ENCODE data around the gene USH1G. TPM values are rescaled to one million over a fixed set of nuclear protein-coding genes. Genes with fewer than 3 reads are reported as not detected.

Gene USH1G
- total and polyA plus RNA-seq, 12 donors: 0.40 to 5.0 (median 1.2) TPM

- Histone ChIP-seq H3K9me3 (replicated peaks in 1 of 3) (no peaks in the 10 kb centered on the region), H3K27ac (no peak overlapping the region), H3K4me3 (no peak overlapping the region), H3K4me1 (replicated peaks in 1 of 2) (no peaks in the 10 kb centered on the region), H3K27me3 (peaks cover 41% of the 10 kb centered on the region), H3K36me3 (replicated peaks in 1 of 2) (no peaks in the 10 kb centered on the region)
- 61 to 75% (median 72%) methylated on average over 8 of the region's 8 CpGs for WGBS, 4 donors
- no peak for DNase-seq
- TF ChIP-seq CTCF (IDR thresholded peaks at IDR 0.05) (no peak), POLR2A (IDR thresholded peaks at IDR 0.05) (no peak)
- intact Hi-C loops (cut with DNase I): no loop called here
These were observed 15.3 kb upstream of the USH1G start for GRCh38 chr17:74938194-74938950.

- intact Hi-C loops (cut with DNase I): no loop called here
- WGBS, 4 donors: 50 to 53% (median 52%) methylated on average over 10 to 11 of the region's 11 CpGs
- no peak for DNase-seq
- H3K4me1 ChIP-seq (replicated peaks in 1 of 2): no peaks in the 10 kb centered on the region
- no peaks in the 10 kb centered on the region for H3K9me3 ChIP-seq (replicated peaks in 1 of 3)
- no peaks in the 10 kb centered on the region for H3K36me3 ChIP-seq (replicated peaks in 1 of 2)
- no peak for TF ChIP-seq CTCF (IDR thresholded peaks at IDR 0.05)
- no peak for TF ChIP-seq POLR2A (IDR thresholded peaks at IDR 0.05)
- H3K27ac ChIP-seq: no peak overlapping the region
- H3K27me3 ChIP-seq: peaks cover 37% of the 10 kb centered on the region
- H3K4me3 ChIP-seq: no peak overlapping the region
These were observed 14.3 kb upstream of the USH1G start for GRCh38 chr17:74937064-74938051.

GRCh38 chr17:74936470-74936799 is 13.4 kb upstream of the USH1G start:
- Histone ChIP-seq H3K4me3 (no peak overlapping the region), H3K9me3 (replicated peaks in 1 of 3) (no peaks in the 10 kb centered on the region), H3K27ac (no peak overlapping the region), H3K4me1 (replicated peaks in 1 of 2) (no peaks in the 10 kb centered on the region), H3K27me3 (peaks cover 31% of the 10 kb centered on the region), H3K36me3 (replicated peaks in 1 of 2) (no peaks in the 10 kb centered on the region)
- DNase-seq: no peak
- 18 to 23% (median 21%) methylated on average over 6 to 12 of the region's 12 CpGs for WGBS, 4 donors
- TF ChIP-seq CTCF (IDR thresholded peaks at IDR 0.05) (no peak), POLR2A (IDR thresholded peaks at IDR 0.05) (no peak)
- intact Hi-C loops (cut with DNase I): no loop called here

Measured in adrenal gland (tissue), 12 donors.